ACHN (cell line): ENCODE data around the gene GNG7.
A peak's percentile ranks its signal among the peaks of the same experiment; 100 is the strongest.
"Not testable (repeated sequence)": the region's sequence is repeated elsewhere in the genome, so short reads cannot be mapped to it uniquely, and the experiment has no call there.

Source experiments
- DNase-seq: peaks from one replicate; pipeline ENCODE4 v3.0.0-alpha.2; 2015
- in situ Hi-C: cut with HindIII; loops from 2 replicates; pipeline ENCODE4 v1.10.0; 2017; ENCODE audit warnings: low sequenced_read_pairs, low pct_ligation_motif_present, low pct_unique_long_range_greater_than_20kb

Gene GNG7

DNA sequence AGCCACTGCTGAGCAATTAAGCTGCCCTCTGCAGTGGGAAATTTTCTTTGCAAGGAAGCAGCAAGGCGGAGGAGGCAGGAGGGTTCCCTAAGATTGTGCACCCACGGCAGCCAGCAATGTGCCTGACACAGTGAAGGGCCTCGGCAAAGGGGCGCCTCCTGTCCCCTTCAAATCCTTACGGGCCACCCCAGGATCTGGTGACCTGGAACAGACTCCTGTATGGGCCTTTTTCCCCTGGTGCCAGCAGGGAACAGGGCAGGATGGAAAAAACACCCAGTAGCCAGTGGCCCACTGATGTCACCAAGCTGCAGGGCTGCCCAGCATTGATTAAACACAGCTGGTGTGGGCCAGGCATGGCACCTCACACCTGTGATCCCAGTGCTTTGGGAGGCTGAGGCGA is 86.7 kb downstream of the GNG7 start:
- in situ Hi-C loops, result no loop called here
- no peak for DNase-seq

DNA sequence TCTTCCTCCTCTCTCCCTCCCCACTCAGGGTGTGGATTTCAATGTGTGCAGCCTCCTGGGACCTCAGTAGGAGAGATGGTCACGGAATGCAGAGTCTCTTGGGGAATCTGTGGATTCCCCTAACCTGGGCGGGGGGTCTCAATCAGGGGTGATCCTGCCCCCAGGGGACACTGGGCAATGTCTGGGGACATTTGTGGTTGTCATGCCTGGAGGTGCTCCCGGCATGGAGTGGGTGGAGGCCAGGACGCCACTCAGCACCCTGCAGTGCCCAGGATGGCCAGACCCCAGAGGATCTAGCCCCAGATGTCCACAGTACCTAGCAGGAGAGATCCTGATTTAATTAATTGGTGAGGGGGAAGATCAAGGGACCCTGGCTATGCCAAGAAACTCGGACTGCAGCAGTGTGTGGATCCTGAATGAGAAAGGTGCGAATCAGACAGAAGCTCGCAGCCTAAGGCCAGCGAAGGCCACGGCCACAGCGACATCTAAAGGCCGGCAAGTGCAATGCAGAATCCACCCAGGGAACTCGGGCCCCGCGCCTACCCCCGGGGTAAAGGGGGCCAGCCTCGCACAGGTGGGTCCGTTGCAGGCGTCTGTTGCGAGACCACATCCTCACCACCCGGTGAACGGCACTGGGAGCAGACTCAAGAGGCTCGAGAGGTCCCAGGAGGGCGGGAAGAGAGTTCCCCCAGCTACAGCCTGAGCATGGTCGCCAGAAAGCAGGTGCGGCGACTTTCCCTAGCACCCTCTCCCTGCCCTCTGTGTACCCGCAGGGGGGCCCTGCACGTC is 88.8 kb downstream of the GNG7 start:
- peak; percentile 30 for DNase-seq

DNA sequence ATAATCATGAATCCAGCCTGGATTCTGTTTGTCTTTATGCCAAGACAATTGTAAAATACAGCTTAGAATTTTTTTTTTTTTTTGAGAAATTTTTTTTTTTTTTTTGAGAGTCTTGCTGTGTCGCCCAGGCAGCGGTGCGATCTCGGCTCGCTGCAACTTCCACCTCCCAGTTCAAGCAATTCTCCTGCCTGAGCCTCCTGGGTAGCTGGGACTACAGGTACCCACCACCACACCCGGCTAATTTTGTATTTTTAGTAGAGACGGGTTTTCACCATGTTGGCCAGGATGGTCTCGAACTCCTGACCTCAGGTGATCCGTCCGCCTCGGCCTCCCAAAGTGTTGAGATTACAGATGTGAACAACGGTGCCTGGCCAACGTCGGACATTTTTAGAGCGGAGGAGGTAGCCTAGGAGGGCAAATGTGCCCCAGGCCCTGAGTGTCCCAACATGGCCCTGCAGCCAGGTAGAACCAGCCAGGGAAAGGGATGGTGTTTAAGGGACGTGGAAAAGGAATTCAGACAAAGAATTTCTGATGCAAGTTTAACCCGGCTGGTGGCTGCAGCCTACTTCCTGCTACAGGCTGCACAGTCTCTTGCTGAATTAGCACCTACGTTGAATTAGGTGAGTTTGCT is 89.8 kb downstream of the GNG7 start:
- no peak for DNase-seq

More for the DNA sequence above, 88.8 kb downstream of the GNG7 start:
- in situ Hi-C loops, result no loop called here

DNA sequence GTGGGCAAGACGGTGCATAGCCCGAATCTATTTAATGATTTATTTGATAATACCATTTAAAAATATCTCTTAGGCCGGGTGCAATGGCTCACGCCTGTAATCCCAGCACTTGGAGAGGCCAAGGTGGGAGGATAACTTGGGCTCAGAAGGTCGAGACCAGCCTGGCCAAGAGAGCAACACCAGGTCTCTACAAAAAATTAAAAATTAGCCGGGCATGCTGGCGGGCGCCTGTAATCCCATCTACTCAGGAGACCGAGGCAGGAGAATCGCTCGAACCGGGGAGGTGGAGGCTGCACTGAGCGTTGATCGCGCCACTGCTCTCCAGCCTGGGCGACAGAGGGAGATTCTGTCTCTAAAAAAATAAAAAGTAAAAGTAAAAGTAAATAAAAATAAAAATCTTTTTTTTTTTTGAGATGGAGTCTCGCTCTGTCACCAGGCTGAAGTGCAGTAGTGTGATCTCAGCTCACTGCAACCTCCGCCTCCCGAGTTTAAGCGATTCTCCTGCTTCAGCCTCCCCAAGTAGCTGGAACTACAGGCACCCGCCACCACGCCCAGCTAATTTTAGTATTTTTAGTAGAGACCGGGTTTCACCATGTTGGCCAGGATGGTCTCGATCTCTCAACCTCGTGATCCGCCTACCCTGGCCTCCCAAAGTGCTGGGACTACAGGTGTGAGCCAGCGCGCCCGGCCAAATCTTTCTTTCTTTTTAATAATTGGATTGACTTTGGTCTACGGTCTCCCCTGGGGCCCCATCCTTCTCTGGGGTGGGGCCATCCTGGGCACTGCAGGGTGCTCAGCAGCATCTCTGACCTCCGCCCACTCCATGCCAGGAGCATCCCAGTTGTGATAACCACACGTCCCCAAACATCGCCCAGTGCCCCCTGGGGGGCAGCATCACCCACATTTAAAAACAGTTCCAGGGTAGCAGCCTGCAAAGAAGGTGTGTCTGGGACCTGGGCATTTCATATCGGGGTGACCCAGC is 90.7 kb downstream of the GNG7 start:
- DNase-seq, result no peak
- in situ Hi-C loops, result no loop called here

More for the DNA sequence above, 89.8 kb downstream of the GNG7 start:
- in situ Hi-C loops, result no loop called here

DNA sequence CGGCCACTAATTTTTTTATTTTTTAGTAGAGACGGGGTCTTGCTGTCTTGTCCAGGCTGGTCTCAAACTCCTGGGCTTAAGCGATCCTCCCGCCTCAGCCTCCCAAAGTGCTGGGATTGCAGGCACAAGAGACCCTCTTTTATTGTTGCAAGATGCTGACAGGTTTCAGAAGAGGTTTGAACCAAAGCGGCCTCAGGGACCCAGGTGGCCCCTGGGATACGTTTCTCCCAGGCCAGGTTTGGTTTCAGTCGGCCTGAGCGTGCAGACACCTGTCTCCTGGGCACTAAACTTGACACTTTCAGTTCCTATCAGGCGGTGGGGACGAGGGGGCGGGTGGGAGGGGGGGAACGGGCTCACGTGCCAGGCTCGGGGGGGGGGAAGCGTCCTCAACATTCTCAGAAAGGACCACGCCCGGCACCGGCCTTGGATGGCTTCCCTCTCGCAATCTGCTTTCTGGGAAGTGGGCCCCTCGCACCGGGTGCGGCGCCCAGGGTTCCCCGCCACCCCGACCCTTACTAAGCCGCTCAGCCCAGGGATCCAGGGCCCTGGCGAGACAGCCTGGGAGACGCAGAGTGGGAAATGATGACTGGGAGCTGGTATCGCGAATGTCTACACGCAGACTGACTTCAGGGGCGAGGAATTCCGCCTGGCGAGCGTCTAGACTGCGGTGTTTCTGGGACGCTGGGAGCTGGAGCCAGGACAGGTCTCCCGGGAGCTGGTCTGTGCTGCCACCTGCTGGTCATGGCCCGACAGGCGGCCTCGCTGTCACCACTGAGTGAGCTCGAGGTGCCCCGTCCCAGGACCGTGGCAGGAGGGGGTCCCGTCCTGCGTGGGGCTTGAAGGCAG is 91.6 kb downstream of the GNG7 start:
- in situ Hi-C loops, result no loop called here

DNA sequence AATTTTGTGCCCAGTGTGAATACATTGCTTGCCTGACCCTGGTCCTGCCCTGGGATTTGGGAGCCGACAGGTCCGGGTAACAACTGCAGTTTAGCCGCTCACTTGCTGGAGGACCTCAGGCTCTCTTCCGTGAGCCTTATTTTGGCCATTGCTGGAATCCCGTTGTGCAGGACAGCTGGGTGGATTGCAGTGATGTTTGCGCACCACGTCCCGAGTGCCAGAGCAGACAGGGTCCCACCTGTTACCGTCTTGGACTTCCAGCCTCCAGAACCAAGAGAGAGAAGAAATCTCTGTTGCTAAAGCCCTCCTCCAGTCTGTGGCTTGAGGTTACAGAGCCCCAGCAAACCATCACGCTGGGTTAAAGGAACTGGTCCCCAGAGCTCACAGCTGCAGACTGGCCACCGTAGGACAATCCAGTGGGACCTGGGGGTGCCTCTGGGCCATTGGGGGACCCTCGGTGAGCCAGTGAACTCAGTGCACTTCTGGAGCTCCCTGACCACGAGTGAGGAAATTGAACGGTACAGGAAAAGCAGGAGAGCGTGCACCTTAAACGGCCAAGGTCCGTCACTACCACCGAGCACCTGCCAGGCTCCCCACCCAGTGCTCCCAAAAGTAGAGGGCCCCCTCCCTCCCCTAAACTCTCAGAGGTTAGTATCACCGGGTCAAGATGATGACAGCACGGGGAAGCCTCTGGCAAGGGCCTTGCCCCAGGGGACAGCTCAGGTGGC is 92.9 kb downstream of the GNG7 start:
- DNase-seq, result no peak

More for the DNA sequence above, 91.6 kb downstream of the GNG7 start:
- DNase-seq, result peak; percentile 89

DNA sequence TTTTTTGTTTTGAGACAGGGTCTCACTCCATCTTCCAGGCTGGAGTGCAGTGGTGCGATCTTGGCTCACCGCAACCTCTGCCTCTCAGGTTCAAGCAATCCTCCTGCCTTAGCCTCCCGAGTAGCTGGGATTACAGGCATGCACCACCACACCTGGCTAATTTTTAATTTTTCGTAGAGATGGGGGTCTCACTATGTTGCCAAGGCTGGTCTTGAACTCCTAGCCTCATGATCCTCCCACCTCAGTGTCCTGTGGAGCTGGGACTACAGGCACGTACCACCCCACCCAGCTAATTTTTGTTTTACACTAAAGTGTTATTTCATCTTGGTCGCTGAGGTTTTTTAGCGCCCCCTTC is 93.5 kb downstream of the GNG7 start:
- DNase-seq, in situ Hi-C loops: not testable (repeated sequence)

More for the DNA sequence above, 92.9 kb downstream of the GNG7 start:
- in situ Hi-C loops, result no loop called here

DNA sequence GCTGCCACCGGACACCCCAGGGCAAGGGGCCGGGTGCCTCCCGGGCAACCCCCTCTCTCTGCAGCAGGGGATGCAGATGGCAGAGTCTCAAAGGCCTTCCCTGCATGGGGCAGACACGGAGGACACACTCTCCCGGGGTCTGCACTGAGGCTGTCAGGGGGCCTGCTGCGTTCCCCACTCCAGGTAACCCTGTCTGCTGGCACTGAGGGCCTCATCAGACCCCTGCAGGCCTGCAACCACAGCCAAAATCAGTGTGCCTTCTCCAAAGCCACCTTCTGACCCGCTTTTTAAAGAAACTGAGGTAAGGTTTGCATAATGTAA is 93.9 kb downstream of the GNG7 start:
- no peak for DNase-seq
- in situ Hi-C loops, result no loop called here

DNA sequence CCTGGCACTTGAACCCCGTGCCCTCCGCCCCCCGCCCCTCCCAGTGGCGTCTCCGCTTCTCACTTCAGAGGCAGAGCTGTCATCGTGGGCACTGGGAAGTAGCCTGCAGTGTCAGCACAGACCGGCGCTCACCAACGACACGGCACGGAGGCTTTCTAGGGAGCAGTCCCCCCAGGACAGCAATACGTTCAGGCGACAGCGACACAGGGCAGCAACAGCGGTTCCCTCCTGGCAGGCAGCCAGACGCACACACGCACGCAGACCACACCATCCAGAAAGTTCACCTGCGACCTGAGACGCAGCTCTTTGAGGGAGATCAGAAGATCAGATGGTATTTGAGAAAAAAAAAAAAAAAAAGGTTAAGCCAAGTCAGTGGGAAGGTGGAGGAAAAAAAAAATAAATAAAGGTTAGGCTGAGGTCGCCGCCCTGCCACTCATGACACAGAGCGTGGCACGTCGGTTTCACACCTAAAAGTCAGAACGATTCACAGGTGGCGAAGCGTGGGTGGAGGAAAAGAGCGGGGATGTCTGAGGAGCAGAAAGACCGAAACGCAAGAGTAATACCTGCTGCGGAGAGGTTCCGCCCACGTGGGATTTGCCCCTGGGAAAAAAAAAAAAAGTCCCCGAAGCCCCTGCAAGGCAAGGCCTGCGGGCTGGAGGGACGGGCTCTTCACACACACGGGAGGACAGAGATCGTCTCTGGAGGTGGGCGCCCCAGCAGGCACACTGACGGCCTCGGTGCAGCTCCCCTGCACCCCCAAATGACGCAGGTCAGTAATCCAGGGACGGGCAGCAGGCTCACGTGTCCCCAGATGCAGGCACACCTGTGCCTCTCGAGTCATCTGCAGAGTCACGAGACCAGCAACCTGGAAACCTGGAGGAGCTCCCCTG is 94.5 kb downstream of the GNG7 start:
- in situ Hi-C loops, result no loop called here
- no peak for DNase-seq

DNA sequence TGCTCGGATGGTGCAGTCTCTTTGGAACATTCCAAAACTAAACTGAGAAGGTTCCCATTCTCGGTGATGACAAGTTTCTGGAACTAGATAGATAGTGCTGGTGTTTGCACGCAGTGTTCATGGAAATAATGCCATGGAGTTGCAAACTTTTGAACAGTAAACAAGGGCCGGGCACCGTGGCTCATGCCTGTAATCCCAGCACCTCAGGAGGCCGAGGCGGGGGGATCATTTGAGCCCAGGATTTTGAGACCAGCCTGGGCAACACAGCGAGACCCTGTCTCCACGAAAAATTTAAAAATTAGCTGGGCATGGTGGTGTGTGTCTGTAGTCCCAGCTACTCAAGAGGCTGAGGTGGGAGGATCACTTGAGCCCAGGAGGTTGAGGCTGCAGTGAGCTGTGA is 95.7 kb downstream of the GNG7 start:
- DNase-seq, in situ Hi-C loops: not testable (repeated sequence)

DNA sequence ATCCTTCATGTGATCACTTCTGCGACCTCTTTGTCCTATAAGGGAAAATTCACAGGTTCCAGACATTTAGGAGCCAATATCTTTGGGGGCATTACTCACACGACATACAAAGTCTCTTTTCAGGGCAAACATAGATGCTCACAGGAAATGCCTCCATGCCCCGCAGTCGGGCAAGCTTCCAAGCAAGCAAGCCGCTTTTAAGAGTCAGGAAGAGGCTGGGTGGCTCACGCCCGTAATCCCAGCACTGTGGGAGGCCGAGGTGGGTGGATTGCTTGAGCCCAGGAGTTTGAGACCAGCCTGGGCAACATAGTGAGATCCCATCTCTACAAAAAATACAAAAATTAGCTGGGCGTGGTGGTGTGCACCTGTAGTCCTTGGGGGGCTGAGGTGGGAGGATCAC is 96.6 kb downstream of the GNG7 start:
- DNase-seq, result peak; percentile 20
- in situ Hi-C loops, result not testable (repeated sequence)

DNA sequence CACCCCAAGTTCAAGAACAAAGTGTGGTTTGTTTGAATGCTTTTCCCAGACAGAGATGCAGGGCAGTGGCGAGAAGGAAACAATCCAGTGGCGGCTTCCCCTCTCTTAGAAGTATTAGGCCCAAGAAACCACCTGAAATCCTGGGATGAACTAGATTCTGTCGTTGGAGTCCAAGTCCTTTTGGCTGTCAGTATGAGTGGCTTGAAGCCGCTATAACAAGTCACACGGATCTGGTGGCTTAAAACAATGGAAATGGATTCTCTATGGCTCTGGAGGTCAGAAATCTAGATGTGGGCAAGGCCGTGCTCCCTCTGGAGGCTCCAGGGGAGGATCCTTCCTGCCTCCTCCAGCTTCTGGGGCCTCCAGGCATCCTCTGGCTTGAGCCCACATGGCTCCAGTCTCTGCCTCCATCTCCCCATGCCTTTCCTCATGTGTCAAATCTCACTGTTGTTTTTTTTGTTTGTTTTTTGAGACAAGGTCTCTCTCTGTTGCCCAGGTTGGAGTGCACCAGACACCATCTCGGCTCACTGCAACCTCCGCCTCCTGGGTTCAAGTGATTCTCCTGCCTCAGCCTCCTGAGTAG is 97.7 kb downstream of the GNG7 start:
- in situ Hi-C loops, result no loop called here
- no peak for DNase-seq

DNA sequence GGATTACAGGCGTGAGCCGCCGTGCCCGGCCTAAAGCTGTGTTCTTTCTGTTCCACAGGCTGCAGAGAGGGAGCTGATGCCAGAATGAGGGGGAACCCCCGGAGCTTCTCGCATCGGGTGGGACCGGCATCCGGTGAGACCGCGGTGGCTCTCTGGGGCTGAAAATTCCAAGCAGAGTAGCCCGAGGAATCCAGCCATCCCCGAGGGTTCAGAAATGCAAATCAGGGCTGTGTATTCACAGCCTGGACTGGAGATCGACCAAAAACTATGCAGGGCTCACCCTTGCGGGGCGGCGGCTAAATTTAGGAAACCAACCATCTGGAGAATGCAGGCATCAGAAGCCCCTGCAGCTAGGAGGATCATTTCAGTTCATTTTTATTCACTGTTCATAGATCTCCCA is 99.2 kb downstream of the GNG7 start:
- no peak for DNase-seq
- in situ Hi-C loops, result no loop called here

DNA sequence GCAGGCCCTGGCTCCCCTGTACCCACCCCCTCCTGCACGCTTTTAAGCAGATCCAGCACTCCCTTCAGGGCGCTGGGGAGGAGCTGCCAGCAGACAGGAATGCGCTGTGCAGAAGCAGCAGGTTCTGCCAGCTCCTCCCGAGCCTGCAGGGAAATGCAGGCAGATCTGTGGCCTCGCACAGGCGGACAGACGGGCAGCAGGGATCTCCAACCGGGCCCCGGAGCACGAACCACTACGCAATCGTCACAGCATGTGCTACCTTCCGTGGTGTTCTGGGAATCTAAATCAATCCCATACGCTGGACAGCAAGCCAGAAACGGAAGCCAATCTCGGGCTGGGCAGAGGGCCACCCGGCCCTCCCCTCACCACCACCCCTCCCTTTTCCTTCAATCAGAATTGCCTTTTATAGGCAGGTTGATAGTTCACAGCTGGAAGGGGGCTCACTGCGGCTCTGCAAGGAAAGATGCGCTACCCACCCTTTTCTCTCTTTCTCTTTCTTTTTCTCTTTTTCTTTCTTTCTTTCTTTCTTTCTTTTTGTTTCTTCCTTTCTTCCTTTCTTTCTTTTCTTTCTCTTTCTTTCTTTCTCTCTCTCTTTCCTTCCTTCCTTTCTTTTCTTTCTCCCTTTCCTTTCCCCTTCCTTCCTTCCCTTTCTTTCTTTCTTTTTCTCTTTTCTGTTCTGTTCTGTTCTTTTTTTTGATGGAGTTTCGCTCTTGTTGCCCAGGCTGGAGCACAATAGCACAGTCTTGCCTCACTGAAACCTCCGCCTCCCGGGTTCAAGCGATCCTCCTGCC is 99.9 kb downstream of the GNG7 start:
- in situ Hi-C loops, result no loop called here
- DNase-seq, result no peak

DNA sequence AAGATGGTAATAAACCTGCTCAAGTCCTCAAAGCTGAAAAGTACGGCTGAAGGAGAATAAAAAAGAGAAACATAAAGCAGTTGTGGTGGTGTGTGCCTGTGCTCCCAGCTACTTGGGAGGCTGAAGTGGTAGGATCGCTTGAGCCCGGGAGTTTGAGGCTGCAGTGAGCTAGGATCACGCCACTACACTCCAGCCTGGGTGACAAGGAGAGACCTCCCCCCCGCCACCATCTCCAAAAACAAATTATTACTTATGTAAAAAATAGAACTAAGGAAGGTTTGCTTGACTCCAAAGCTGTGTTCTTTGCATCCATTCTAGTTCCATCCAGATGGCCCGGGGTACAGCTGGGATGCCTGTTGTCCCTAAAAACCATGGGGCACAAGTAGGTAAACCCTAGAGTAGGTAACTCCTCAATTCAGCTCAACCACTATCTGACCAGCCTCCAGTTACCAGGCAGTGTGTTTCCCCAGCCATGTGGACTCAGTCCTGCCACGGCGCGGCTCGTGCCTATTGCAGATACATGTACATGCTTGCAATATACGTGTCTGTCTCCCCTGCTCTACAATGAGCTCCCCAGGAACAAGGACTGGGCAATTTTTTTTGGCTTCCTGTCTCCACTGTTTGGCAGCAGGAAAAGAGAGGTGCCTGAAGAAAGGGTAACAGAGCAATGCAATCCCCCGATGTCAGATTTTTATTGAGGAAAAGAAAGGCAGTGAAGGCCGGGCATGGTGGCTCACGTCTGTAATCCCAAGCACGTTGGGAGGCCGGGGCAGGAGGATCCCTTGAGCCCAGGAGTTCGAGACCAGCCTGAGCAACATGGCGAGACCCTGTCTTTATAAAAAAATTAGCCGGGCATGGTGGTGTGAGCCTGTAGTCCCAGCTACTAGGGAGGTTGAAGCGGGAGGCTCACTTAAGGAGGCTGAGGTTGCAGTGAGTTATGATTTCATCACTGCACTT is 101.3 kb downstream of the GNG7 start:
- in situ Hi-C loops, result no loop called here

More for the DNA sequence above, 101.3 kb downstream of the GNG7 start:
- DNase-seq, result no peak
